Astrocyte (in vitro differentiated cells and primary cell): ENCODE measurements around the gene BHLHE40.
"Not testable (repeated sequence)": the region's sequence is repeated elsewhere in the genome, so short reads cannot be mapped to it uniquely, and the experiment has no call there.

Source experiments
- EZH2 ChIP-seq: IDR thresholded peaks from 2 replicates; pipeline ENCODE4 v1.6.1; 2012; ENCODE audit warnings: mild to moderate bottlenecking, low read length, inconsistent platforms; ENCODE audit not compliant: insufficient read depth
- TF ChIP-seq, protein P1 (sequence below): IDR thresholded peaks from 2 replicates; pipeline ENCODE4 v1.5.1; 2011; ENCODE audit warnings: low read depth, mild to moderate bottlenecking, inconsistent platforms, low read length, moderate library complexity; ENCODE audit not compliant: insufficient read depth

DNA sequence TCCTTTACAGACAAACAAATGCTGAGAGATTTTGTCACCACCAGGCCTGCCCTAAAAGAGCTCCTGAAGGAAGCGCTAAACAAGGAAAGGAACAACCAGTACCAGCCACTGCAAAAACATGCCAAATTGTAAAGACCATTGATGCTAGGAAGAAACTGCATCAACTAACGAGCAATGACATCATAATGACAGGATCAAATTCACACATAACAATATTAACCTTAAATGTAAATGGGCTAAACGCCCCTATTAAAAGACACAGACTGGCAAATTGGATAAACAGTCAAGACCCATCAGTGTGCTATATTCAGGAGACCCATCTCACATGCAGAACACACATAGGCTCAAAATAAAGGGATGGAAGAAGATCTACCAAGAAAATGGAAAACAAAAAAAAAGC is 11.6 kb upstream of the BHLHE40 start:
- TF ChIP-seq, protein P1, sequence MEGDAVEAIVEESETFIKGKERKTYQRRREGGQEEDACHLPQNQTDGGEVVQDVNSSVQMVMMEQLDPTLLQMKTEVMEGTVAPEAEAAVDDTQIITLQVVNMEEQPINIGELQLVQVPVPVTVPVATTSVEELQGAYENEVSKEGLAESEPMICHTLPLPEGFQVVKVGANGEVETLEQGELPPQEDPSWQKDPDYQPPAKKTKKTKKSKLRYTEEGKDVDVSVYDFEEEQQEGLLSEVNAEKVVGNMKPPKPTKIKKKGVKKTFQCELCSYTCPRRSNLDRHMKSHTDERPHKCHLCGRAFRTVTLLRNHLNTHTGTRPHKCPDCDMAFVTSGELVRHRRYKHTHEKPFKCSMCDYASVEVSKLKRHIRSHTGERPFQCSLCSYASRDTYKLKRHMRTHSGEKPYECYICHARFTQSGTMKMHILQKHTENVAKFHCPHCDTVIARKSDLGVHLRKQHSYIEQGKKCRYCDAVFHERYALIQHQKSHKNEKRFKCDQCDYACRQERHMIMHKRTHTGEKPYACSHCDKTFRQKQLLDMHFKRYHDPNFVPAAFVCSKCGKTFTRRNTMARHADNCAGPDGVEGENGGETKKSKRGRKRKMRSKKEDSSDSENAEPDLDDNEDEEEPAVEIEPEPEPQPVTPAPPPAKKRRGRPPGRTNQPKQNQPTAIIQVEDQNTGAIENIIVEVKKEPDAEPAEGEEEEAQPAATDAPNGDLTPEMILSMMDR: not testable (repeated sequence)
- TF ChIP-seq EZH2: not testable (repeated sequence)
